ENCODE measurements around the gene SRP9.

Gene SRP9

GRCh38 chr1:225777583-225778336 is at the start of gene SRP9:
Gene SRP9 (plus strand): TSS chr1:225777826. CDS start chr1:225777941, 115 bp downstream.
- peak; percentile 100 for DNase-seq

- no peak for DNase-seq
Observed at GRCh38 chr1:225731491-225731890, 46.1 kb upstream of the SRP9 start.

- DNase-seq = no peak
Observed at GRCh38 chr1:225733254-225733653, 44.4 kb upstream of the SRP9 start.

GRCh38 chr1:225735252-225736149 is 42.1 kb upstream of the SRP9 start:
- peak; percentile 62 for DNase-seq

GRCh38 chr1:225736437-225737098 is 41.1 kb upstream of the SRP9 start:
- DNase-seq = no peak

- DNase-seq = no peak
Observed at GRCh38 chr1:225737161-225737560, 40.5 kb upstream of the SRP9 start.

- DNase-seq = no peak
Observed at GRCh38 chr1:225737866-225738265, 39.8 kb upstream of the SRP9 start.

GRCh38 chr1:225738763-225739162 is 38.9 kb upstream of the SRP9 start:
- DNase-seq = no peak

GRCh38 chr1:225739542-225740107 is 38.0 kb upstream of the SRP9 start:
- no peak for DNase-seq

GRCh38 chr1:225744745-225745144 is 32.9 kb upstream of the SRP9 start:
- no peak for DNase-seq

- DNase-seq = no peak
Observed at GRCh38 chr1:225745273-225745672, 32.4 kb upstream of the SRP9 start.

- peak; percentile 82 for DNase-seq
Observed at GRCh38 chr1:225746361-225747179, 31.1 kb upstream of the SRP9 start.

- DNase-seq = no peak
Observed at GRCh38 chr1:225747566-225747965, 30.1 kb upstream of the SRP9 start.

GRCh38 chr1:225748529-225748928 is 29.1 kb upstream of the SRP9 start:
- no peak for DNase-seq

- no peak for DNase-seq
Observed at GRCh38 chr1:225749706-225750105, 27.9 kb upstream of the SRP9 start.

GRCh38 chr1:225750420-225750819 is 27.2 kb upstream of the SRP9 start:
- no peak for DNase-seq

GRCh38 chr1:225750875-225751824 is 26.5 kb upstream of the SRP9 start:
- no peak for DNase-seq

GRCh38 chr1:225752245-225752644 is 25.4 kb upstream of the SRP9 start:
- no peak for DNase-seq

GRCh38 chr1:225754940-225755641 is 22.5 kb upstream of the SRP9 start:
- DNase-seq = no peak

- DNase-seq = peak; percentile 74
Observed at GRCh38 chr1:225755671-225756319, 21.8 kb upstream of the SRP9 start.

Measured in right forelimb (tissue), 1 donor.